GM20000 (cell line): ENCODE measurements around the gene UNC5B.

Experiments used
- DNase-seq: peaks from one replicate; pipeline ENCODE4 v3.0.0; 2012; ENCODE audit warnings: low spot score
- TF ChIP-seq, protein P1 (sequence below): IDR thresholded peaks from 2 replicates; pipeline ENCODE4 v1.5.1; 2012; ENCODE audit warnings: mild to moderate bottlenecking, control low read depth; ENCODE audit errors: extremely low read depth, missing control alignments

Gene UNC5B

DNA sequence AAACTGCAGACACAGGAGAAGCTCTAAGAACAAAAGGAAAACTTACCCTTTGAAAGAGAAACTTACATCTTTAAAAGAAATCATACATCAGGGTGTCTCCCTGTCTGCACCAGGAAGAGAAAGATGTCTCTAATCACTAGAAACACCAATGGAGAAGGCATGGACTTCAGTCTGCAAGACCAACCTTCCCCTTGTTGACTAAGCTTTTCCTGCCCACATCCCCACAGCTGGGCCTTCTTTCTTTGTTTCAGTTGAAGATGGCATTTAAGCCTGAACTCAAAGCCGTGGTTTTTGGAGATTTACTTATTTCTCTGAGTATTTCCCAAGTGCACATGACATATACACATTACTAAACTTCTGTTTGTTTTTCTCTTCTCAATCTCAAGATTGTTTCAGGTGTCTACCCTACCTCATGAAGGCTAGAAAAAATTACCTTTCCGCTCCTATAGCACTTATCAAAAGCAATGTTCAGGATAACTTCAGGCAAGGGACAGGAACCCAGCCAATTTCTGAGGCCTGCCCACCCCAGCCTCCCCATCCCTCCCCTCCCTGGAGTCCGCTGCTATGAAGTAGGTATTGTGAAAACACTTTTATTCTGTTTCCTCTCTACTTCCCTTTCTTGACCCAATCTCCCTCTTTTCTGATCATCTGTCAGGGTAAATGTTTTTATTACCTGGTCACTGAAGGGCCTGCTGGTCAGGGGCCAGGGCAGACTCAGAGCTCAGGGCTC is 103.9 kb downstream of the UNC5B start:
- TF ChIP-seq, protein P1, sequence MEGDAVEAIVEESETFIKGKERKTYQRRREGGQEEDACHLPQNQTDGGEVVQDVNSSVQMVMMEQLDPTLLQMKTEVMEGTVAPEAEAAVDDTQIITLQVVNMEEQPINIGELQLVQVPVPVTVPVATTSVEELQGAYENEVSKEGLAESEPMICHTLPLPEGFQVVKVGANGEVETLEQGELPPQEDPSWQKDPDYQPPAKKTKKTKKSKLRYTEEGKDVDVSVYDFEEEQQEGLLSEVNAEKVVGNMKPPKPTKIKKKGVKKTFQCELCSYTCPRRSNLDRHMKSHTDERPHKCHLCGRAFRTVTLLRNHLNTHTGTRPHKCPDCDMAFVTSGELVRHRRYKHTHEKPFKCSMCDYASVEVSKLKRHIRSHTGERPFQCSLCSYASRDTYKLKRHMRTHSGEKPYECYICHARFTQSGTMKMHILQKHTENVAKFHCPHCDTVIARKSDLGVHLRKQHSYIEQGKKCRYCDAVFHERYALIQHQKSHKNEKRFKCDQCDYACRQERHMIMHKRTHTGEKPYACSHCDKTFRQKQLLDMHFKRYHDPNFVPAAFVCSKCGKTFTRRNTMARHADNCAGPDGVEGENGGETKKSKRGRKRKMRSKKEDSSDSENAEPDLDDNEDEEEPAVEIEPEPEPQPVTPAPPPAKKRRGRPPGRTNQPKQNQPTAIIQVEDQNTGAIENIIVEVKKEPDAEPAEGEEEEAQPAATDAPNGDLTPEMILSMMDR = no peak
- no peak for DNase-seq

DNA sequence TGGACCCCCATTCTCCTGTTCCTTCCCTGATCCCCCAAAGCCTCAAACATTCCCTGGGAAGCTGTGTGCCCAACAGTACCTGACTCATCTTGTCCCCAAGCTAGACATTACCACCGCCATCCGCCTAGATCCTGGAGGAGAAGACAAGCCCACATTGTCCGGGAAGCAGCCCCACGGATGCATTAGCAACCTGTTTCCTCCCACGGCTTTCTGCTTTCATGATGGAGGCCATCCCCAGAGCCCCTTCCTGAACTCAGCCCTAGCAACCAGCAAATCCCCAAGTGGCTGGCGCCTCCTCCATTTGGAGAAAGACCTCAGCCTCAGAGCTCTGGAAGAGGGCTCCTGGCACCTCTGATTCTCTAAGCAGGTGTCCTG is 104.4 kb downstream of the UNC5B start:
- TF ChIP-seq, protein P1 = no peak
- no peak for DNase-seq

DNA sequence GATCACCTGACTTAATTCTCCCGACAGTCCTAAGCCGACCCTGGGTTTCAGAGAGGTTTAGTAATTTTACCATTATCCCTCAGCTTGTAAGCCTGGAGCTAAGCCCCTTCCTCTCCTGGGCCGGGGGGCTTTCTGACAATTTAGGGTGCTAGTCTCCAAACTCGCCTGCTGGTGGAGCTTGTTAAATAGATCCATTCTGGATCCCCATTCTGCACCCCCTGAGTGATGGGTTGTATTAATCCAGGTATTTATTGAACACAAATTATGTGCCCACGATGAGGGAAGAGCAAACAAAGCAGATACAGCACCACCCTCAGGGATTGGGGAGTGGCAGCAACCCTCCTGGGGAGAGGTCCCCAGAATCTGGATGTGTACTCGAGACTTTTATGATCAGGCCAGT is 105.4 kb downstream of the UNC5B start:
- no peak for DNase-seq
- TF ChIP-seq, protein P1 = no peak

DNA sequence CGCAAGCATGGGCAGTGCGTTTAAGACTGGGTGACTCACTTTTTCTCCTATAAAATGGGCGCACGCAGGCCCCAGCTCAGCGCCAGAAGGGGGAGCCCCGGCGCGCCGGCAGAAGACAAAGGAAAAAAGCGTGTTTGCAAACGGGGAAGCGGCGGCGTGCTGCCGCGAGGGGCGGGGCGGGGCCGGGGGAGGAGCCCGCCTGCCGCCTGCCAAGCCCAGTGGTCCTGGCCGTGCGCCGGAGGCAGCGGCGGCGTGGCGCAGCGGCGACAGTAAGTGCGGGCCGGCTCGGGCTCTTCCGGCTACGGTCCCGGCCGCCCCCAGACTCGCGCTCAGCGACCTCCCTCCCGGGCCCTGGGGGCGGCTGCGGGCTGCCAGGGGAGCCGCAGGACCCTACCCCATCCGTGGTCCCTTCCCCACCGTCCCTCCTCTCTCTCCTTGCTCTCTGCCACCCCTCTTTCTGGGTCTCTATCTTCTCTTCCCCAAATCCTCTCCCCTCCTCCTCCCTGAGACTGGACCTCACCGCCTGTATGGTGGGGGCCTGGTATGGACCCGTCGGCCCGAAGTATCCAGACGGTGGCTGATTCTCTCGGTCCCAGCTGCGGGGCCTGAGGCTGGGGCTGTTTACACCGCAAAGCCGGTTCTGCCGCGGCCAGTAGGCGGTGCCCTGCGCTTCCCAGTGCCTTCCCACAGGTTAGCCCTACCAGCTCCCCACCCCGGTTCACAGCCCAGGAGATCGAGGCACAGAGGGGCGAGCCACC is 106.9 kb downstream of the UNC5B start, which contains the start of gene SLC29A3:
Gene SLC29A3 (plus strand): TSS at position 218 of the 758 bp plus-strand sequence. CDS start 51 bp downstream, at position 269.
- peak; percentile 94 for DNase-seq
- TF ChIP-seq, protein P1 = peak; percentile 73

DNA sequence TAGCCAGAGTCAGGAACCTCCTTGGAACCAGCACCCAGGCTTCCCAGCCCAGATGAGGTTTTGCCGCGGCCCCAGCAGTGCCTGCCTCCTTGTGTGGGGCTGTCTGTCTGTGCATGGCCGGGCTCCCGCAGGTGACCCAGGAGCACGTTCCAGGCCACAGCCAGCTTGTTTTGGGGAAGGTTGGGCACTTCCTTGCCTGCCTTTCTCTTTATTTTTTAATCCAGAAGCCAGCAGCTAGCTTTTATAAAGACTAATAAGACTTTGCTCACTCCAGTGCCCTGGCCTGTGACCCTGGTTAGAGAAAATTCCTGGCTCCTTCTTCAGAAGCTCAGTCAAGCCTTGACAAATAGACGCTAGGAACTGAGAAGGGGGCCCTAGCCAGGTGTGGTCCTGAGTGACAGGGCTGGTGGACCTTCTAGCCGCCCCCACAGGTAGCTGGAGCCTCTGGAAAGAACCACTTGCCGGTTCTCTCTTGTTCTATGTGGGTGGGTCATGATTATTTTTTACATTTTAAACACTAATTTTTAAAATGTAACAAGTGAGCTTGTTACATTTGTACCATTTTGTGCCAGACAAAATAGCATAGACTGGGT is 107.5 kb downstream of the UNC5B start:
- TF ChIP-seq, protein P1 = no peak
- DNase-seq = no peak

DNA sequence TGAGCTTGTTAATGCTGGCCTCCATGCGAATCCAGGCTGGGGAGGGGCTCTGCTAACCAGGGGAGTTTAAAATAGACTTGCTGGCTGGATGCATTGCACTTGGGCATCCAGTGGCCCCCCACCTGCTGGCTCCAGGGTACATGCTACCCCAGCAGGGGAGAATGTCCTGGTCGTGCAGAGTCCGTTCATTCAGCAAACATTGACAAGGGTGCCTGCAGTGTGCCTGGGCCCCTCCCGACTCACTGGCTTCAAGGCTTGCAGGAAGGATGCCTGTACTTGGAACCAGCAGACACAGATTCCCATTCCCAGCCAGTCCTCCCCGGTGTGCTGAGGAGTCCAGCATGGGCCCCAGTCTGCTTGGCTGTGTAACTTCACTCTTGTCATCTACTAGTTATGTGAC is 108.2 kb downstream of the UNC5B start:
- DNase-seq = no peak
- TF ChIP-seq, protein P1 = no peak

DNA sequence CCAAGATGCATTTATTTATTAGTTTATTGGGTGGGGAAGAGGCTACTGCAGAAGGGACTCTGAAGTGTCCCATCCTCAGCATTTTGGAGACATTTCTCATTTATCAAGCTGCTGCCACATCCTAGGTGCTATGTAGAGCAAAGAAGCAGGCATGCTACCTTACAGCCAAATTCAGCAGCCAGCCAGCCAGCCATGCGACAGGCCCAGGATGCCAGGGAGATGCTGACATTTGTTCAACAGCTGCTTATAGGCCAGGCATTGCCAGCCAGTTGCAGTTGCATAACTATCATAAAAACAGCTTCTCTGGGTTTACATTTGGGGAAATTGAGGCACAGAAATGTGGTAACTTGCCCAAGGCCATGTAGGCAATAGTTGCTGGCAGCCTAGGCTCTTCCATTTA is 109.0 kb downstream of the UNC5B start:
- no peak for DNase-seq
- TF ChIP-seq, protein P1 = no peak
